Heart left ventricle (tissue), 16 donors: Measurements from ENCODE around the gene C5orf47. TPM values are rescaled to one million over a fixed set of nuclear protein-coding genes. Genes with fewer than 3 reads are reported as not detected.

Experiments
- ATAC-seq, 4 donors: fragments of 200-7000 bp; cut with Tn5 transposase; one replicate each; pipeline ENCODE4 v1.9.1; 2020 to 2022; ENCODE audit warnings: moderate library complexity in 4 of 4, mild to moderate bottlenecking in 3 of 4, moderate number of reproducible peaks in 1 of 4
- DNase-seq, 5 donors: peaks; one replicate each; pipeline ENCODE4 v3.0.0-alpha.2; 2020
- H3K27ac ChIP-seq, 12 donors: fragments of 200-600 bp; sonication (generic) in 4 of 12; one replicate each; pipeline versions ENCODE4 v1.5.0 to v1.8.0; 2016 to 2022; ENCODE audit warnings: mild to moderate bottlenecking in 2 of 12
- H3K27me3 ChIP-seq, 9 donors: fragments of 200-600 bp; sonication (generic) in 2 of 9; one replicate each; pipeline versions ENCODE4 v1.5.1 to v1.8.0; 2016 to 2022; ENCODE audit warnings: mild to moderate bottlenecking in 3 of 9
- H3K36me3 ChIP-seq, 9 donors: fragments of 200-600 bp; sonication (generic) in 2 of 9; one replicate each; pipeline versions ENCODE4 v1.5.0 to v1.8.0; 2018 to 2022; ENCODE audit warnings: mild to moderate bottlenecking in 2 of 9
- H3K4me1 ChIP-seq, 12 donors: fragments of 200-600 bp; sonication (generic) in 4 of 12; one replicate each; pipeline versions ENCODE4 v1.5.0 to v1.8.0; 2016 to 2022; ENCODE audit warnings: mild to moderate bottlenecking in 3 of 12
- H3K4me3 ChIP-seq, 12 donors: fragments of 200-600 bp; sonication (generic) in 4 of 12; one replicate each; pipeline versions ENCODE4 v1.5.0 to v1.8.0; 2017 to 2022; ENCODE audit warnings: mild to moderate bottlenecking in 9 of 12, moderate library complexity in 4 of 12
- H3K9me3 ChIP-seq, 12 donors: fragments of 200-600 bp; sonication (generic) in 4 of 12; one replicate each; pipeline versions ENCODE4 v1.5.0 to v1.8.0; 2016 to 2022; ENCODE audit warnings: mild to moderate bottlenecking in 1 of 12
- POLR2A ChIP-seq, 2 donors: fragments of 450-650 bp; IDR thresholded peaks; one replicate each; pipeline ENCODE4 v1.6.1; 2017; ENCODE audit warnings: antibody characterized with exemption in 2 of 2, mild to moderate bottlenecking in 2 of 2, moderate library complexity in 2 of 2
- WGBS, 4 donors: extraction: QIAGEN DNeasy Blood & Tissue Kit in 2 of 4; methylation state at CpG; one replicate each; pipeline versions ENCODE4 v1.1.5 to v1.1.7; 2013 to 2018; 5-methylcytosine and 5-hydroxymethylcytosine counted together
- intact Hi-C, 10 donors: fragments of 100-400 bp; cut with DNase I; formaldehyde crosslinking; loops; one replicate each; pipeline versions ENCODE4 v1.11.1 to v1.14.2; 2022
- polyA plus RNA-seq, 2 donors: library from polyadenylated mRNA; stranded (reverse); fragments of 200-250 nt; gene quantifications; one replicate each; pipeline ENCODE4 v1.2.3, GENCODE V29; 2013
- total RNA-seq, 9 donors: library from RNA; depleted of rRNA in 2 of 9; stranded (reverse); fragments of >200 nt in 2 of 9; fragmentation: NEBNext Ultra II Directional in 3 of 9; extraction: Animal tissue kit (Norgen Biotek cat#: 25700) in 3 of 9; gene quantifications; one replicate each; pipeline versions ENCODE4 v1.1.0 to v1.2.4, GENCODE V29; 2016 to 2023
- TF ChIP-seq, protein P1 (sequence below), 12 donors: fragments of 200-600 bp; sonication (generic) in 4 of 12; IDR thresholded peaks; one replicate each; pipeline versions ENCODE4 v1.5.0 to v1.8.0; 2018 to 2022; ENCODE audit warnings: antibody characterized with exemption in 12 of 12, mild to moderate bottlenecking in 5 of 12
- donor health status: ischemic (EF 13 %, LVEDD 7.1; RV severe dilation, severe dysfunction).
- donor health status: healthy with polysubstance abuse.
- donor health status: DM: no; HTN: yes; CAD: no.
- donor health status: DM: no; HTN: no; CAD: no.
- donor health status: ischemic (EF 25% LVEDD 6.9; RV normal size, moderate dysfunction).
- donor health status: ischemic (EF 25% LVEDD 5.7; RV mildly dilated, moderate dysfunction).
- donor health status: healthy.
- donor health status: DM: yes; HTN: yes; CAD: no.
- donor health status: ischemic (EF 35%, LVEDD 5.7; RV mildly dilated, moderate dysfunction).
- donor health status: nonischemic (EF 11% LVEDD 7.7; RV severe dilation, severe dysfunction).
- donor health status: DM: yes; HTN: yes; CAD: no.
- donor health status: PGD.
- donor health status: ischemic (EF 29% LVEDD 5.4; RV normal size, mild dysfunction).
- donor health status: nonischemic (EF 23%, LVEDD 6.1; RV moderate dilation, normal function).

Gene C5orf47
- total and polyA plus RNA-seq, 11 donors, result 0.12 to 0.58 (median 0.15) TPM; not detected in 7

DNA sequence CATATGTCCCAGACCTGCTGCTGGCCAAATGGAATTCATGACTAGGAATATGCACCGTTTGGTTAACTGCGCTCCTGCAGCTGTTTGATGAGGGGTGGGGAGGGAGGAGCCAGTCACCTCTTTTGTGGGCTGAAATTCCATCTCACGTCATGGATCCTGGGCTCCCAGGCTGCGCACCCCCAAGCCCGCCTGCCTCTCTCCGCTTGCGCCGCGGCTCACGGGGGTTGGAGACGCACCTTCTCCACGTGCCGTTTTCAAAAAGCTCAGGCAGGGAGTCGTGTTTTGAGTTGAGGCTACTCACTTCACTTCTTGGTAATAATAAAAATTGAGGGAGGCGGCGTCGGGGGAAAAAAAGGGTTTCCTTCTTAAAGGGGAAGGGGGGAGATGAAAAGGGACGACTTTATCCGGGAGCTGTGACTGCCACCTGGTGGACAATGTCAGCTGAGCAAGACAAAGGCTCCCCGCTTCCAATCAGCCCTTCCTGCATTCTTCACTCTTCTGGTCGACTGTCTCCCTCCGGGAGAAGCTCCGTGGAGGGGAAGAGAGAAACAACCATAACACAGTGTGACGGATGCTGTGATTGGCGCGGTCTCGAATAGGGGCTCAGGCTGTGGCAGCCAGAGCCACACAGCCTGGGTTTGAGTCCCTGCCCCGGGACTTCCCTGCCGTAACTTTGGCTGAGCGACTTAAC is 15.9 kb upstream of the C5orf47 start:
- intact Hi-C loops, result loop anchor here (1.0 to 10.0 kb wide), 12 partner anchors 76 to 357 kb away; partner anchors contain the start of genes CPEB4 (in 2 of the 10) and BOD1 (in 1 of the 10)
- peak overlapping the region in 11 of 12 donors; percentile 33 to 65 (median 51) for H3K4me3 ChIP-seq
- TF ChIP-seq POLR2A (IDR thresholded peaks at IDR 0.05), result no peak
- TF ChIP-seq, protein P1, sequence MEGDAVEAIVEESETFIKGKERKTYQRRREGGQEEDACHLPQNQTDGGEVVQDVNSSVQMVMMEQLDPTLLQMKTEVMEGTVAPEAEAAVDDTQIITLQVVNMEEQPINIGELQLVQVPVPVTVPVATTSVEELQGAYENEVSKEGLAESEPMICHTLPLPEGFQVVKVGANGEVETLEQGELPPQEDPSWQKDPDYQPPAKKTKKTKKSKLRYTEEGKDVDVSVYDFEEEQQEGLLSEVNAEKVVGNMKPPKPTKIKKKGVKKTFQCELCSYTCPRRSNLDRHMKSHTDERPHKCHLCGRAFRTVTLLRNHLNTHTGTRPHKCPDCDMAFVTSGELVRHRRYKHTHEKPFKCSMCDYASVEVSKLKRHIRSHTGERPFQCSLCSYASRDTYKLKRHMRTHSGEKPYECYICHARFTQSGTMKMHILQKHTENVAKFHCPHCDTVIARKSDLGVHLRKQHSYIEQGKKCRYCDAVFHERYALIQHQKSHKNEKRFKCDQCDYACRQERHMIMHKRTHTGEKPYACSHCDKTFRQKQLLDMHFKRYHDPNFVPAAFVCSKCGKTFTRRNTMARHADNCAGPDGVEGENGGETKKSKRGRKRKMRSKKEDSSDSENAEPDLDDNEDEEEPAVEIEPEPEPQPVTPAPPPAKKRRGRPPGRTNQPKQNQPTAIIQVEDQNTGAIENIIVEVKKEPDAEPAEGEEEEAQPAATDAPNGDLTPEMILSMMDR (IDR thresholded peaks at IDR 0.05), result peak; percentile 66 to 93 (median 86)
- DNase-seq (peak; percentile 78 to 84 (median 80)), ATAC-seq (peak; percentile 73 to 84 (median 80))
- H3K4me1 ChIP-seq, result peaks cover 0 to 25% (median 9%) of the 10 kb centered on the region in 12 donors
- no peaks in the 10 kb centered on the region for H3K9me3 ChIP-seq
- no peaks in the 10 kb centered on the region for H3K36me3 ChIP-seq
- peaks cover 0 to 4% (median 0%) of the 10 kb centered on the region in 9 donors for H3K27me3 ChIP-seq
- 2 to 4% (median 3%) methylated on average over 25 to 30 of the region's 30 CpGs for WGBS, 4 donors
- peak overlapping the region in 10 of 12 donors; percentile 1 to 83 (median 65) for H3K27ac ChIP-seq

DNA sequence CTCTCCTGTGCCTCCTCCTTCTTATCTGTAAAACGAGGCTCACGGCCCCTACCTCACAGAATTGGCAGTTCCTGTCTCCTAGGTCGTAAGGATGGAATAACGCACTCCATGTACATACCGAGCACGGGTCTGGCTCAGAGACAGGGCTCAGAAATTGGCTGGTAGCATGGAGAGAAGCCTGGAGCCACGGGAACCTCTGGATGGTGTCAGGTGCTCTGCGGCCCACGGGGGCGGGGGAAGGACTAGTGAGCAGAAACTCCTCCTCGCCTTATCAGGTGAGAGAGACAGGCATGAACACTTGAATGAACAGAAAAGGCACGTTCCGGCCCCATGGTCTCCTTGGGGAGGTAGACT is 15.4 kb upstream of the C5orf47 start:
- Histone ChIP-seq H3K27me3 (peaks cover 0 to 4% (median 0%) of the 10 kb centered on the region in 9 donors), H3K36me3 (no peaks in the 10 kb centered on the region), H3K27ac (peak overlapping the region in 10 of 12 donors; percentile 1 to 83 (median 65)), H3K9me3 (no peaks in the 10 kb centered on the region), H3K4me3 (peak overlapping the region in 11 of 12 donors; percentile 33 to 65 (median 51)), H3K4me1 (peaks cover 0 to 25% (median 9%) of the 10 kb centered on the region in 12 donors)
- peak; percentile 47 to 66 (median 57) for ATAC-seq
- peak in 1 of 5 donors; percentile 42 for DNase-seq
- intact Hi-C loops, result loop anchor here (1.0 to 10.0 kb wide), 12 partner anchors 76 to 357 kb away; partner anchors contain the start of genes CPEB4 (in 2 of the 10) and BOD1 (in 1 of the 10)
- no peak for TF ChIP-seq POLR2A (IDR thresholded peaks at IDR 0.05)
- TF ChIP-seq, protein P1 (IDR thresholded peaks at IDR 0.05), result no peak
- WGBS, 4 donors, result 6 to 14% (median 9%) methylated on average over 11 to 13 of the region's 13 CpGs

DNA sequence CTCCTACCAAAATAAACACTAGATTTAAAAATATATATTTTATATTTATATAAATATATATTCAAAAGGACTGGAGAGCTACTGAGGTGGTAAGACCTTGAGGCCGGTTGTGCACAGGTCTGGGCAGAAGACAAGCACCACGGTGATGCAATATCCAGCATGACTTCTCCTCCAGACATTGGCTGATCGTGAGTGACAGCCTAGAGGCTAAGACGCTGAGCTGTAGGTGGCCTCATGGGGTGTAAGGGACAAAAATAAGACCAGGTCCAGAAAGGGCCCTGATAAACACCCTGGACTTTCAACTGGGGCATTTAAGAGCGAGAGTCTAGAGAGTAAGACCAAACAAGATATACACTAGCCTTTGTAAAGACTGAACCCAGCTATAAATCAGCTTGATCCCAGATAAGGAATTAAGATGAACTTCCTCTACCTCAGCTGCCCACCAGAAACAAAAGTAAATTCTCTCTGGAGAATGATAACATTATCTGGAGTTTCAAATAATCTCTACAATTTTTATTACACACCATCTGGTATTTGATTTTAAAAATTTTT is 14.2 kb upstream of the C5orf47 start:
- WGBS, 4 donors, result 74 to 76% (median 75%) methylated on average over 5 of the region's 5 CpGs
- no peaks in the 10 kb centered on the region for H3K36me3 ChIP-seq
- ATAC-seq (no peak), DNase-seq (no peak)
- no peak overlapping the region for H3K27ac ChIP-seq
- H3K27me3 ChIP-seq, result peaks cover 0 to 7% (median 0%) of the 10 kb centered on the region in 9 donors
- no peaks in the 10 kb centered on the region for H3K9me3 ChIP-seq
- intact Hi-C loops, result loop anchor here in 8 of 10 donors (5.0 to 10.0 kb wide), 5 partner anchors 77 to 210 kb away; partner anchors contain the start of gene CPEB4 (in 1 of the 8)
- no peak for TF ChIP-seq POLR2A (IDR thresholded peaks at IDR 0.05)
- H3K4me1 ChIP-seq, result peaks cover 0 to 25% (median 9%) of the 10 kb centered on the region in 12 donors
- H3K4me3 ChIP-seq, result no peak overlapping the region

DNA sequence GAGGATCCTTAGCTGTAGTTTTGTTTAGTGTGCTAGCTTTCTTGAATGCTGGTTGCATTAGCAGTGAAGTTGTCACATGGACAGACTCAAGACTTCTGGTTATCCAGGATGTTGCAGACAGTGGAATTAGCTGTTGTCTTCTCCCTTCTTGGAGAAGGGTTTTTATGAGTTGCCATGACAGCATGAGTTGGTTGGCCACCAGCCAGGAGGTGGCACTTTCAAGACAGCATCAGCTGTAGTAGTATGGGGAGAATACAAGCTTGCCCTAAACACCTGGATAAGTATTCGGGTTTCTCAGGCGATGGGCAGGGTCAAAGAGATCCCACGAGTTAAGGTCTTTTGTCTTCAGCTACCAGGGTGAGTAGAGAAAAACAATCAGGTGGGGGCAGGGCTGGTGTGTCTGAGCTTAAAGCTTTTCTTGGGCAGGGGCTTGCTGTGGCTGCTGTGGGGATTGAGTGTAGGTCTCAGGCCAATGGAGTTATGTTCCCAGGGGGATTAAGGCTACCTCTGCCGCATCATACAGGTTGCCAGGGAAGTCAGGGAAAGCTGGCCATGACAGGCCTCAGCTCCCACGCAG is 7.7 kb upstream of the C5orf47 start:
- DNase-seq (no peak), ATAC-seq (no peak)
- 70 to 79% (median 72%) methylated on average over 5 of the region's 5 CpGs for WGBS, 4 donors
- no peaks in the 10 kb centered on the region for H3K4me1 ChIP-seq
- no peak overlapping the region for H3K27ac ChIP-seq
- H3K27me3 ChIP-seq, result peaks cover 0 to 11% (median 0%) of the 10 kb centered on the region in 9 donors
- intact Hi-C loops, result loop anchor here in 4 of 10 donors (10.0 kb wide), 3 partner anchors 334 to 686 kb away; no protein-coding TSS in a partner anchor
- H3K4me3 ChIP-seq, result no peak overlapping the region
- H3K9me3 ChIP-seq, result peaks cover 0 to 11% (median 0%) of the 10 kb centered on the region in 12 donors
- no peak for TF ChIP-seq POLR2A (IDR thresholded peaks at IDR 0.05)
- TF ChIP-seq, protein P1 (IDR thresholded peaks at IDR 0.05), result no peak
- H3K36me3 ChIP-seq, result no peaks in the 10 kb centered on the region
